SK-N-SH (cell line): ENCODE results near the gene KREMEN2. TPM values are rescaled to one million over a fixed set of nuclear protein-coding genes. Genes with fewer than 3 reads are reported as not detected.

ENCODE experiments used
- CTCF ChIA-PET: fragments of 300-600, 350-600 bp; formaldehyde crosslinking; extraction: SDS; loops from one replicate; lab custom pipeline; 2021; lab: Yijun Ruan, JAX
- POLR2A ChIA-PET: fragments of 350-600 bp; sonication (Branson Sonifier 250); formaldehyde crosslinking; extraction: SDS; loops from one replicate; lab custom pipeline; 2020; ENCODE audit warnings: antibody characterized with exemption, inconsistent platforms; lab: Yijun Ruan, JAX
- DNase-seq: peaks from one replicate; pipeline ENCODE4 v3.0.0; 2012
- H2AFZ ChIP-seq: fragments of 200-600 bp; sonication (generic); 2 replicates; pipeline ENCODE4 v1.8.1; 2016; ENCODE audit warnings: antibody characterized with exemption, mild to moderate bottlenecking, low read depth
- H3F3A ChIP-seq: fragments of 200-600 bp; sonication (generic); replicated peaks from 2 replicates; pipeline ENCODE3; 2016; ENCODE audit warnings: antibody characterized with exemption, mild to moderate bottlenecking; ENCODE audit not compliant: insufficient read depth
- H3K27ac ChIP-seq, 2 experiments: fragments of 200-500 bp in 1 of 2; fragments of 200-600 bp in 1 of 2; sonication (Bioruptor generic) in 1 of 2; sonication (generic), shearing (Covaris generic) in 1 of 2; 2 replicates each; pipeline versions ENCODE4 v1.5.1 to v1.6.1; 2014 to 2016; ENCODE audit warnings: low read depth in 2 of 2, inconsistent platforms in 1 of 2, low read length in 1 of 2, mild to moderate bottlenecking in 1 of 2, mixed read lengths in 1 of 2
- H3K27me3 ChIP-seq: fragments of 200-600 bp; sonication (generic), shearing (Covaris generic); 2 replicates; pipeline ENCODE4 v1.6.1; 2016; ENCODE audit warnings: mixed run types; ENCODE audit not compliant: insufficient read depth
- H3K36me3 ChIP-seq, 2 experiments: fragments of 200-500 bp in 1 of 2; fragments of 200-600 bp in 1 of 2; sonication (Bioruptor generic) in 1 of 2; sonication (generic) in 1 of 2; replicated peaks in 1 of 2; 2 replicates each; pipeline versions ENCODE3 to v1.5.1; 2014 to 2016; ENCODE audit warnings: low read length in 1 of 2, mild to moderate bottlenecking in 1 of 2; ENCODE audit not compliant: insufficient read depth in 2 of 2, control insufficient read depth in 1 of 2
- H3K4me1 ChIP-seq, 2 experiments: fragments of 200-500 bp in 1 of 2; fragments of 200-600 bp in 1 of 2; sonication (Bioruptor generic) in 1 of 2; sonication (generic), shearing (Covaris generic) in 1 of 2; 2 replicates each; pipeline versions ENCODE4 v1.5.1 to v1.6.1; 2014 to 2016; ENCODE audit warnings: low read depth in 1 of 2, low read length in 1 of 2, mixed run types in 1 of 2; ENCODE audit not compliant: insufficient read depth in 2 of 2, control insufficient read depth in 1 of 2
- H3K4me2 ChIP-seq: fragments of 200-600 bp; sonication (generic), shearing (Covaris generic); 2 replicates; pipeline ENCODE4 v1.6.1; 2017; ENCODE audit warnings: mixed run types
- H3K4me3 ChIP-seq, 2 experiments: fragments of 200-500 bp in 1 of 2; fragments of 200-600 bp in 1 of 2; sonication (Bioruptor generic) in 1 of 2; sonication (generic), shearing (Covaris generic) in 1 of 2; 2 replicates each; pipeline versions ENCODE4 v1.5.1 to v1.8.1; 2014 to 2016; ENCODE audit warnings: low read depth in 2 of 2, inconsistent platforms in 1 of 2, low read length in 1 of 2, mild to moderate bottlenecking in 1 of 2, mixed read lengths in 1 of 2, moderate library complexity in 1 of 2
- H3K79me2 ChIP-seq: fragments of 200-600 bp; sonication (generic); 2 replicates; pipeline ENCODE4 v1.8.1; 2017; ENCODE audit warnings: mild to moderate bottlenecking; ENCODE audit not compliant: insufficient read depth
- H3K9ac ChIP-seq: fragments of 200-600 bp; sonication (generic); 2 replicates; pipeline ENCODE4 v1.6.1; 2017; ENCODE audit warnings: mixed run types
- H3K9me2 ChIP-seq: fragments of 200-600 bp; sonication (generic); 2 replicates; pipeline ENCODE4 v1.6.1; 2017; ENCODE audit warnings: mixed run types
- H3K9me3 ChIP-seq: fragments of 200-600 bp; sonication (generic); 2 replicates; pipeline ENCODE4 v1.6.1; 2017; ENCODE audit warnings: mixed run types, mild to moderate bottlenecking, moderate library complexity
- H4K20me1 ChIP-seq: fragments of 200-600 bp; sonication (generic); 2 replicates; pipeline ENCODE4 v1.6.1; 2017; ENCODE audit warnings: mild to moderate bottlenecking, mixed run types; ENCODE audit not compliant: insufficient read depth
- ELF1 ChIP-seq: IDR thresholded peaks from 2 replicates; pipeline ENCODE4 v1.4.0; 2012
- EP300 ChIP-seq, 2 experiments: IDR thresholded peaks; 2 replicates each; pipeline versions ENCODE4 v1.4.0 to v1.6.1; 2012; ENCODE audit warnings: borderline replicate concordance in 1 of 2, low read depth in 1 of 2, low read length in 1 of 2
- FOXJ3 ChIP-seq: sonication (generic); formaldehyde crosslinking; IDR thresholded peaks from 2 replicates; pipeline ENCODE4 v1.5.1; 2020; ENCODE audit warnings: mild to moderate bottlenecking, missing genetic modification reagents
- FOXM1 ChIP-seq: IDR thresholded peaks from 2 replicates; pipeline ENCODE4 v1.4.0; 2012; ENCODE audit warnings: low read depth, mild to moderate bottlenecking
- GABPA ChIP-seq: IDR thresholded peaks from 2 replicates; pipeline ENCODE4 v1.4.0; 2012; ENCODE audit warnings: low read depth, mild to moderate bottlenecking
- GATA2 ChIP-seq: sonication (generic); formaldehyde crosslinking; IDR thresholded peaks from 2 replicates; pipeline ENCODE4 v1.5.0; 2020; ENCODE audit warnings: mild to moderate bottlenecking, missing genetic modification reagents
- JUND ChIP-seq: IDR thresholded peaks from 2 replicates; pipeline ENCODE4 v1.4.0; 2012
- MEF2A ChIP-seq: IDR thresholded peaks from 2 replicates; pipeline ENCODE4 v1.4.0; 2012; ENCODE audit warnings: low read depth, borderline replicate concordance
- MXI1 ChIP-seq: IDR thresholded peaks from 2 replicates; pipeline ENCODE4 v1.6.1; 2012; ENCODE audit warnings: mild to moderate bottlenecking, low read depth, low read length, improper control_type of control experiment
- PBX3 ChIP-seq: IDR thresholded peaks from 2 replicates; pipeline ENCODE4; 2012
- POLR2AphosphoS5 ChIP-seq: IDR thresholded peaks from 2 replicates; pipeline ENCODE4 v1.6.1; 2012; ENCODE audit warnings: low read depth, low read length
- RAD21 ChIP-seq: IDR thresholded peaks from 2 replicates; pipeline ENCODE4 v1.6.1; 2012; ENCODE audit warnings: mild to moderate bottlenecking, low read length
- RCOR1 ChIP-seq: fragments of 150-350 bp; IDR thresholded peaks from 2 replicates; pipeline ENCODE4 v1.6.1; 2017; ENCODE audit warnings: antibody characterized with exemption, low read length
- REST ChIP-seq: IDR thresholded peaks from 2 replicates; pipeline ENCODE4 v1.6.1; 2012; ENCODE audit warnings: mild to moderate bottlenecking, low read depth, low read length, moderate library complexity
- RFX5 ChIP-seq: IDR thresholded peaks from 2 replicates; pipeline ENCODE4 v1.6.1; 2012; ENCODE audit warnings: mild to moderate bottlenecking, improper control_type of control experiment, low read length
- SMC3 ChIP-seq: IDR thresholded peaks from 2 replicates; pipeline ENCODE4 v1.6.1; 2012; ENCODE audit warnings: low read depth, low read length, improper control_type of control experiment
- TCF12 ChIP-seq: IDR thresholded peaks from 2 replicates; pipeline ENCODE4 v1.4.0; 2012
- USF2 ChIP-seq: fragments of 150-350 bp; IDR thresholded peaks from 2 replicates; pipeline ENCODE4 v1.6.1; 2017; ENCODE audit warnings: antibody characterized with exemption, low read length, low read depth, borderline replicate concordance
- WGBS: methylation state at CpG from one replicate; pipeline ENCODE4 v1.1.6; 2017; ENCODE audit warnings: low lambda C conversion rate; 5-methylcytosine and 5-hydroxymethylcytosine counted together
- polyA plus RNA-seq, 3 experiments: library from polyadenylated mRNA; depleted of rRNA; stranded (reverse); fragments of >200 nt; gene quantifications; 2 replicates each; pipeline ENCODE4 v1.2.3, GENCODE V29; 2012
- TF ChIP-seq, protein P1 (sequence below): IDR thresholded peaks from 2 replicates; pipeline ENCODE4 v1.4.0; 2012; ENCODE audit warnings: low read depth, borderline replicate concordance
- TF ChIP-seq, protein P2 (sequence below): IDR thresholded peaks from 2 replicates; pipeline ENCODE4 v1.4.0; 2012; ENCODE audit warnings: low read depth, borderline replicate concordance
- TF ChIP-seq, protein P3 (sequence below): IDR thresholded peaks from 2 replicates; pipeline ENCODE4 v1.4.0; 2012; ENCODE audit warnings: low read depth

The KREMEN2 gene
- polyA plus RNA-seq, 1 of the 3 experiments (the other 2 are of a cell fraction): 0.77 TPM

- Histone ChIP-seq H3K4me1 (peaks cover 0 to 10% of the 10 kb centered on the region in 2 experiments; a peak in 1 of 4 replicates), H3K27me3 (no peaks in the 10 kb centered on the region), H3K79me2 (no peaks in the 10 kb centered on the region), H3K4me2 (no peak overlapping the region), H3K9ac (no peak overlapping the region), H3K27ac (no peak overlapping the region), H3F3A (no peaks in the 10 kb centered on the region), H2AFZ (no peak overlapping the region), H4K20me1 (no peaks in the 10 kb centered on the region), H3K4me3 (no peak overlapping the region), H3K9me3 (no peaks in the 10 kb centered on the region), H3K36me3 (no peaks in the 10 kb centered on the region), H3K9me2 (no peaks in the 10 kb centered on the region)
- CTCF ChIA-PET: interaction anchor here (0.8 to 1.2 kb wide), 2 partner anchors 37 to 41 kb away, joined by 3 to 4 read pairs; no protein-coding TSS in a partner anchor
- DNase-seq: no peak
- no peak for TF ChIP-seq TCF12
- TF ChIP-seq SMC3: no peak
- no peak for TF ChIP-seq JUND
- no peak for TF ChIP-seq RAD21
- TF ChIP-seq MXI1: no peak
- TF ChIP-seq FOXJ3 (CRISPR knock-in tag): no peak
- TF ChIP-seq FOXM1: no peak
- TF ChIP-seq, protein P1, sequence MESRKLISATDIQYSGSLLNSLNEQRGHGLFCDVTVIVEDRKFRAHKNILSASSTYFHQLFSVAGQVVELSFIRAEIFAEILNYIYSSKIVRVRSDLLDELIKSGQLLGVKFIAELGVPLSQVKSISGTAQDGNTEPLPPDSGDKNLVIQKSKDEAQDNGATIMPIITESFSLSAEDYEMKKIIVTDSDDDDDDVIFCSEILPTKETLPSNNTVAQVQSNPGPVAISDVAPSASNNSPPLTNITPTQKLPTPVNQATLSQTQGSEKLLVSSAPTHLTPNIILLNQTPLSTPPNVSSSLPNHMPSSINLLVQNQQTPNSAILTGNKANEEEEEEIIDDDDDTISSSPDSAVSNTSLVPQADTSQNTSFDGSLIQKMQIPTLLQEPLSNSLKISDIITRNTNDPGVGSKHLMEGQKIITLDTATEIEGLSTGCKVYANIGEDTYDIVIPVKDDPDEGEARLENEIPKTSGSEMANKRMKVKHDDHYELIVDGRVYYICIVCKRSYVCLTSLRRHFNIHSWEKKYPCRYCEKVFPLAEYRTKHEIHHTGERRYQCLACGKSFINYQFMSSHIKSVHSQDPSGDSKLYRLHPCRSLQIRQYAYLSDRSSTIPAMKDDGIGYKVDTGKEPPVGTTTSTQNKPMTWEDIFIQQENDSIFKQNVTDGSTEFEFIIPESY: no peak
- TF ChIP-seq GABPA: no peak
- TF ChIP-seq GATA2 (CRISPR knock-in tag): no peak
- no peak for TF ChIP-seq POLR2AphosphoS5
- TF ChIP-seq EP300 (IDR thresholded peaks at IDR 0.05; ENCODE audit: borderline replicate concordance in 1 of 2, low read depth in 1 of 2, low read length in 1 of 2): no peak
- TF ChIP-seq ELF1: no peak
- no peak for TF ChIP-seq RFX5
- TF ChIP-seq USF2: no peak
- POLR2A ChIA-PET: no interaction called here
- 65% methylated on average over 7 of the region's 10 CpGs for WGBS
Measured at GRCh38 chr16:2990891-2991290, 26.8 kb downstream of the KREMEN2 start.

GRCh38 chr16:2991566-2992261 is 27.6 kb downstream of the KREMEN2 start:
- POLR2A ChIA-PET: no interaction called here
- no peaks in the 10 kb centered on the region for H3K79me2 ChIP-seq
- no peak for TF ChIP-seq REST
- TF ChIP-seq, protein P2, sequence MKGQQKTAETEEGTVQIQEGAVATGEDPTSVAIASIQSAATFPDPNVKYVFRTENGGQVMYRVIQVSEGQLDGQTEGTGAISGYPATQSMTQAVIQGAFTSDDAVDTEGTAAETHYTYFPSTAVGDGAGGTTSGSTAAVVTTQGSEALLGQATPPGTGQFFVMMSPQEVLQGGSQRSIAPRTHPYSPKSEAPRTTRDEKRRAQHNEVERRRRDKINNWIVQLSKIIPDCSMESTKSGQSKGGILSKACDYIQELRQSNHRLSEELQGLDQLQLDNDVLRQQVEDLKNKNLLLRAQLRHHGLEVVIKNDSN: no peak
- no peak for TF ChIP-seq MEF2A
- no peak for TF ChIP-seq RCOR1
- TF ChIP-seq PBX3: no peak
- TF ChIP-seq, protein P3, sequence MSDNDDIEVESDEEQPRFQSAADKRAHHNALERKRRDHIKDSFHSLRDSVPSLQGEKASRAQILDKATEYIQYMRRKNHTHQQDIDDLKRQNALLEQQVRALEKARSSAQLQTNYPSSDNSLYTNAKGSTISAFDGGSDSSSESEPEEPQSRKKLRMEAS: no peak
- no peak for TF ChIP-seq FOXM1

More at GRCh38 chr16:2991566-2992261, 27.6 kb downstream of the KREMEN2 start:
- Histone ChIP-seq H3K9me2 (no peaks in the 10 kb centered on the region), H3K36me3 (no peaks in the 10 kb centered on the region), H4K20me1 (no peaks in the 10 kb centered on the region), H3K4me2 (no peak overlapping the region), H3K27ac (no peak overlapping the region), H3F3A (no peaks in the 10 kb centered on the region), H3K9me3 (no peaks in the 10 kb centered on the region), H3K27me3 (no peaks in the 10 kb centered on the region), H3K9ac (no peak overlapping the region), H2AFZ (no peak overlapping the region), H3K4me3 (no peak overlapping the region), H3K4me1 (peaks cover 0 to 2% of the 10 kb centered on the region in 2 experiments; a peak in 1 of 4 replicates)
- no peak for DNase-seq
- 76% methylated on average over 8 of the region's 12 CpGs for WGBS
- CTCF ChIA-PET: interaction anchor here (0.8 to 1.3 kb wide), 5 partner anchors 7 to 40 kb away, joined by 3 to 7 read pairs (median 4); partner anchors contain the start of gene PAQR4
